Eye (tissue), 1 donor: Measurements from ENCODE around the gene CRABP2.

ENCODE experiments used
- DNase-seq: peaks from one replicate; pipeline ENCODE4 v3.0.0-alpha.2; 2015

Gene CRABP2

GRCh38 chr1:156705321-156705917 lies at the start of gene CRABP2:
CRABP2 (minus strand) TSS chr1:156705583; CDS start chr1:156705446, 137 bp downstream.
- peak; percentile 85 for DNase-seq

DNA sequence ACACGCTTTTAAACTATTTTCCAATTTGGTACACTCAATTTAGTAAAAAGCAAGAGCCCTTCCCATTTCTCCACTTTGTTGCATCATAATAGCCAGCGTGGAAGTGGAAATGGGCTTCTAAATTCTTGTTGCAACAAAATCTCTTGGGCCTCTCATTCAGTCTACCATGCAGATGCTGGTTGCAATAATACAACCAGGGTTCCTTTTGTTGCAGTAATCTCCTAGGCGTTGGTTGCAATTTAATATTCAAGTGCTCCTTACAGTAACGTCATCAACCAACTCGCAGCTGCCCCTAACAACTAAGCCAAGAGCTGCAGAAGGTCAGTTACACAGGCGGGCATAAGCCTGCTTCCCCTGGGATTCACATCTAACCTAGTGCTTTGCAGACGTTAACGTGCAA lies 48.8 kb upstream of the CRABP2 start:
- DNase-seq = peak; percentile 15

DNA sequence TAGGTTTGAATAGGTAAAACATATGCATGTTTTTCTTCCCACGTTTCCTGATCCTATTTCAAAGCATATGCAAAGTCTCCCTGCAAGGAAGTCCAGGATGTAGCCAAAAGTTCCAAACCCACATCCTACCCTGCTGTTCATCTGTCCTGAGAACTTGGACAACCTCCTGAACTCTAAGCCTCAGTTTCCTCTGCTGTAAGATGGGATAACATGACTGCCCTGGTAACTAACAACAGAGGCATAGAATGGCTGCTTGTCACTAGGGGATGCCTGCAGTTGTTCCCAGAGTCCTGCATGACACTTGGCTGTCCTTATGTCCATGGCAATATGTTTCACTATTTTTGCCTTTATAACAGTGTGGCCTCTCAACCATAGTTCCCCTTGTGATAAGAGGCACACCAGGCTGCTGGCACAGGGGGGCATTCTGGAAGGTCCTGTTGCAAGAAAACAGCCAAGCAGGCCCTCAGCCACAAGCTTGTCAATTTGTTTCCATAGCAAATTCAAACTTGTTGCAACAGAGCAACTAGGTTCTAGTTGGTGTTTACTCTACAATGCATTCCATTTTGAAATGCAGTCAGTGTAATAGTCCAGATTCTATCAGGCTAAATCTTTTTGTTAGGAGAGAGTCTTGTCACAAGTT lies 47.6 kb upstream of the CRABP2 start:
- DNase-seq = peak; percentile 8

- peak; percentile 98 for DNase-seq
Observed at GRCh38 chr1:156751757-156752481, 46.5 kb upstream of the CRABP2 start.

GRCh38 chr1:156751451-156751756 lies 46.0 kb upstream of the CRABP2 start, which contains the start of gene HDGF:
HDGF (minus strand) TSS chr1:156751675; CDS start chr1:156751429, 246 bp downstream.
- no peak for DNase-seq

- DNase-seq = peak; percentile 74
Observed at GRCh38 chr1:156750711-156751450, 45.5 kb upstream of the CRABP2 start.

DNA sequence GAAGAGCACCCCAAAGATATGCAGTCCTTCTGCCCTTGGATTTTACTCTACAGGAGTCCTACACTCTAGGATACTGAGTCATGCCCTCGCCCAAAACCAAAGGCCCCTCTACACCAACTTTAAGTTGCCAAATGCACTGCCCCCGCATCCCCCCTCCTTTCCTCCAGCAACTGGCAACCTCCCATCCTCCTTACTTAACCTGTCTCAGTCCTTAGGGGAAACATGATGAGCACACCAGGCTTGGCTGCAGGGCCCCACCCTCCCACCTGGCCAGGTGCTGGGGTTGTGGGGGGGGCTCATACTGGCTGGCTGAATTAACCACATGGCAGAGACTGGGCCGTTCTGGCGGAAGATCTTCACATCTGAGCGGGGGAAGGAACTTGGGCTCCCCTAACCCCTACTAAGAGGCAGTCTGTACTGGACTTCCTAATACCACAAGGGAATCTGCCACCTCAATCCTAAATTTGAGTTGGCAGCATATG lies 44.8 kb upstream of the CRABP2 start:
- DNase-seq = peak; percentile 13

- no peak for DNase-seq
Observed at GRCh38 chr1:156749419-156750118, 44.2 kb upstream of the CRABP2 start.

GRCh38 chr1:156748670-156749418 lies 43.5 kb upstream of the CRABP2 start:
- peak; percentile 24 for DNase-seq

DNA sequence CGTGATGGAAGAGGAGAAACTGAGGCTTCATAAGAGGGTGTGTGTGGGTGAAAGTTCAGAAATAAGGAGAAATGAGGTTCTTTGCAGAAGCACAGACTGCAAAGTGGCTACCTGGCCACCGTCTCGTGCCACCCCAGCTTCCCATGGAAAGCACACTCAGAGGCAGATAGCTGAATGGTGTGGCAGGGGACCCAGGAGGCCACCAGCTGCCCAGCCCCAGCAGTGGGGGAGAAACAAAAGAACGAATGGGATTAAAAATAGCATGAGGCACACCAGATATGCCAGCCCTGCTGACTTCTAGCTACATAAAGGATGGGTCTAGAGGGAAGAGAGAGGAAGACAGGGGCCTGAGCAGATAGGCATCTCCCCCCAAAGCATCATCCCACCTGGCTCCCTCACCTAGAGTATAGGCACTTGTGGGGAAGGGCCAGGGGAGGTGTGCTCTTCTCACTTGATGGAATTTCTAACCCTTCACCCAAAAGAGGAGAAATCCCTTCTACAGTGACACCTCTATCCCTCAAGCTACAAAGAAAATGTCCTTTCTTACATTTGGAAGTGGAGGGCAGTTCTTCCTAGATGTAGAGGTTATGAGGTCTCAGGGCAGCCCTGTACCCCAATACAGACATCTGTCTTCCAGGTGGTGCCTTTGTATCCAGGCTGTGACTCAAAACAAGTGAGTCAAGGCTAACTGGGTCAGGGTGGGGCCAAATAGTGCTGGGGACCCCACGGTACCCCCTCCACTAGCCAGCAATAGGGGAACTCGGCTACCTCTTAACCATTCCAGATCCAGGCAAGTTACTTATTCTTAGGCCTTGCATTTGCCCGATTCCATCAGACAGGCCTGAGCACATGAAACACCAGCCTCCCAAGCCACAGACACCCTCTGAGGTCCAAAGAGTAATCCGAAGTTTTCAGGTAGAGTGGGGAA lies 42.6 kb upstream of the CRABP2 start:
- DNase-seq = peak; percentile 38

- peak; percentile 96 for DNase-seq
Observed at GRCh38 chr1:156746728-156747631, 41.6 kb upstream of the CRABP2 start.

GRCh38 chr1:156746406-156746727 lies 41.0 kb upstream of the CRABP2 start:
- no peak for DNase-seq

GRCh38 chr1:156745881-156746280 lies 40.5 kb upstream of the CRABP2 start:
- no peak for DNase-seq

GRCh38 chr1:156744786-156745419 lies 39.5 kb upstream of the CRABP2 start:
- DNase-seq = no peak

DNA sequence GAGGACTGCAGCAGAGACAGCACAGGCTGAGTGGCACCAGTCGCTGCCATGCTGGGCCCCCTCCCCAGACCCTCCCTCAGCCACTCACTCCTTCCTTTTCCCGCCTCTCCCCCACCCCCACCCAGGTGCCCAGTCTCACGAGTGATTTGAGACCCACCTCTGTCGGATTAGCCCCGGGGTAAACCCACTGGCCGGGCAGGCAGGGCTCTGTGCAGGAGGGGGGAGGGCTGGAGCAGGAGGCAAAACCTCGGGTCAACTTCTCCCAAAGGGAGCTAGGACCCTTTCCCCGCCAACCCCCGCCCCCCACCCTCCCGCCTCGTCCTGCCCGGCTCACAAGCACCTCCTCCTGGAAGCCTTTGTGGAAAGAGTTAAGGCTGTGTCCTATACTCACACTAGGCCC lies 39.0 kb upstream of the CRABP2 start:
- DNase-seq = no peak

GRCh38 chr1:156743367-156744302 lies 38.3 kb upstream of the CRABP2 start:
- no peak for DNase-seq

GRCh38 chr1:156742801-156743200 lies 37.4 kb upstream of the CRABP2 start:
- no peak for DNase-seq

GRCh38 chr1:156742017-156742416 lies 36.6 kb upstream of the CRABP2 start:
- DNase-seq = peak; percentile 15
